ENCODE measurements around the gene JAK1. TPM values are rescaled to one million over a fixed set of nuclear protein-coding genes. Genes with fewer than 3 reads are reported as not detected.

The JAK1 gene
- total RNA-seq, 1 donor from 2014 or later = 80.7 TPM

DNA sequence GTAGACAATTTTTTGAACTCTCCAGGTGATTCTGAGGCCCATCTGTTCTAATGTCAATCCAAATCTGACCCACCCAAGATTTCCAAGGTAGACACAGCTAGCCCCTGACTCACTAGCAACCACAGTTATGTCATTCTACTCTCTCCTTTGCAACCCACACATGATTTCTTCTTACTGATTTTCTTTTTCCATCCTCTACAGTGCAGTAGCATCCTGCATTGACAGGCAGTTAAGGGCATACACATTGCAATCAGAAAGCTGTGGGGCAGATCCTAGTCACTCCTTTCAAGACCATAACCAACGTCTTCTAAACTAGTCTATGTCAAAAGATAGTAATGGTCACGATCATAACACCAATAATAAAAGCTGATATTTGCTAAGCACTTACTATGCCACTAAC, 54.2 kb downstream of the JAK1 start:
- H3K4me3 Mint-ChIP-seq (ENCODE audit: unreplicated experiment) = no peak overlapping the region
- H3K9ac ChIP-seq (ENCODE audit: low read length) = no peak overlapping the region
- FAIRE-seq = no peak
- no peak overlapping the region for H3K27ac Mint-ChIP-seq (ENCODE audit: unreplicated experiment)
- H4K20me1 ChIP-seq (ENCODE audit: insufficient read depth, low read length) = peaks cover 7% of the 10 kb centered on the region
- no peak overlapping the region for H3K27ac ChIP-seq (ENCODE audit: low read depth, low read length)
- no peak for DNase-seq (ENCODE audit: low read depth)
- peaks cover 29% of the 10 kb centered on the region for H3K4me1 ChIP-seq (ENCODE audit: insufficient read depth, low read length)
- H3K9me3 ChIP-seq (ENCODE audit: insufficient read depth, low read depth, low read length) = no peaks in the 10 kb centered on the region
- TF ChIP-seq CTCF (IDR thresholded peaks at IDR 0.05; ENCODE audit: insufficient read depth, low read depth, low read length) (no peak), EZH2 (IDR thresholded peaks at IDR 0.05; ENCODE audit: insufficient read depth, low read length) (no peak)
- no peaks in the 10 kb centered on the region for H3K36me3 ChIP-seq (ENCODE audit: insufficient read depth, low read length)
- H3K4me2 ChIP-seq (ENCODE audit: low read length) = no peak overlapping the region
- peaks cover 93% of the 10 kb centered on the region for H3K79me2 ChIP-seq (ENCODE audit: insufficient read depth, low read length)
- no peaks in the 10 kb centered on the region for H3K36me3 Mint-ChIP-seq (ENCODE audit: low read depth, unreplicated experiment)
- no peaks in the 10 kb centered on the region for H3K27me3 ChIP-seq (ENCODE audit: insufficient read depth, low read length)
- no peak overlapping the region for H2AFZ ChIP-seq (ENCODE audit: low read depth, low read length)
- H3K27me3 Mint-ChIP-seq (ENCODE audit: low read depth, unreplicated experiment) = no peaks in the 10 kb centered on the region
- H3K9me3 Mint-ChIP-seq (ENCODE audit: unreplicated experiment) = peaks cover 1% of the 10 kb centered on the region
- no peak overlapping the region for H3K4me3 ChIP-seq (ENCODE audit: insufficient read depth, low read depth, low read length)
- peaks cover 27% of the 10 kb centered on the region for H3K4me1 Mint-ChIP-seq (ENCODE audit: low read depth, unreplicated experiment)

GRCh38 chr1:64911326-64911725, 55.0 kb downstream of the JAK1 start:
- H4K20me1 ChIP-seq (ENCODE audit: insufficient read depth, low read length) = peaks cover 10% of the 10 kb centered on the region
- Mint-ChIP-seq H3K27ac (ENCODE audit: unreplicated experiment) (no peak overlapping the region), H3K36me3 (ENCODE audit: low read depth, unreplicated experiment) (no peaks in the 10 kb centered on the region), H3K4me3 (ENCODE audit: unreplicated experiment) (no peak overlapping the region), H3K4me1 (ENCODE audit: low read depth, unreplicated experiment) (peaks cover 23% of the 10 kb centered on the region), H3K9me3 (ENCODE audit: unreplicated experiment) (peaks cover 1% of the 10 kb centered on the region), H3K27me3 (ENCODE audit: low read depth, unreplicated experiment) (no peaks in the 10 kb centered on the region)
- H3K4me2 ChIP-seq (ENCODE audit: low read length) = no peak overlapping the region
- no peaks in the 10 kb centered on the region for H3K27me3 ChIP-seq (ENCODE audit: insufficient read depth, low read length)
- H3K9me3 ChIP-seq (ENCODE audit: insufficient read depth, low read depth, low read length) = no peaks in the 10 kb centered on the region
- peaks cover 20% of the 10 kb centered on the region for H3K4me1 ChIP-seq (ENCODE audit: insufficient read depth, low read length)
- TF ChIP-seq CTCF (IDR thresholded peaks at IDR 0.05; ENCODE audit: insufficient read depth, low read depth, low read length) (no peak), EZH2 (IDR thresholded peaks at IDR 0.05; ENCODE audit: insufficient read depth, low read length) (no peak)
- no peak overlapping the region for H2AFZ ChIP-seq (ENCODE audit: low read depth, low read length)
- FAIRE-seq (no peak), DNase-seq (ENCODE audit: low read depth) (no peak)
- H3K27ac ChIP-seq (ENCODE audit: low read depth, low read length) = no peak overlapping the region
- H3K9ac ChIP-seq (ENCODE audit: low read length) = no peak overlapping the region
- no peak overlapping the region for H3K4me3 ChIP-seq (ENCODE audit: insufficient read depth, low read depth, low read length)
- H3K79me2 ChIP-seq (ENCODE audit: insufficient read depth, low read length) = peaks cover 93% of the 10 kb centered on the region
- H3K36me3 ChIP-seq (ENCODE audit: insufficient read depth, low read length) = no peaks in the 10 kb centered on the region

GRCh38 chr1:64909031-64909430, 57.3 kb downstream of the JAK1 start:
- Histone ChIP-seq H3K36me3 (ENCODE audit: insufficient read depth, low read length) (no peaks in the 10 kb centered on the region), H3K9me3 (ENCODE audit: insufficient read depth, low read depth, low read length) (no peaks in the 10 kb centered on the region), H3K4me1 (ENCODE audit: insufficient read depth, low read length) (peaks cover 9% of the 10 kb centered on the region), H4K20me1 (ENCODE audit: insufficient read depth, low read length) (peaks cover 24% of the 10 kb centered on the region), H2AFZ (ENCODE audit: low read depth, low read length) (no peak overlapping the region), H3K79me2 (ENCODE audit: insufficient read depth, low read length) (peaks cover 93% of the 10 kb centered on the region), H3K4me2 (ENCODE audit: low read length) (no peak overlapping the region), H3K27me3 (ENCODE audit: insufficient read depth, low read length) (no peaks in the 10 kb centered on the region), H3K4me3 (ENCODE audit: insufficient read depth, low read depth, low read length) (no peak overlapping the region), H3K9ac (ENCODE audit: low read length) (no peak overlapping the region), H3K27ac (ENCODE audit: low read depth, low read length) (no peak overlapping the region)
- peaks cover 1% of the 10 kb centered on the region for H3K9me3 Mint-ChIP-seq (ENCODE audit: unreplicated experiment)
- TF ChIP-seq EZH2 (IDR thresholded peaks at IDR 0.05; ENCODE audit: insufficient read depth, low read length) (no peak), CTCF (IDR thresholded peaks at IDR 0.05; ENCODE audit: insufficient read depth, low read depth, low read length) (no peak)
- peaks cover 17% of the 10 kb centered on the region for H3K4me1 Mint-ChIP-seq (ENCODE audit: low read depth, unreplicated experiment)
- no peaks in the 10 kb centered on the region for H3K36me3 Mint-ChIP-seq (ENCODE audit: low read depth, unreplicated experiment)
- no peak overlapping the region for H3K4me3 Mint-ChIP-seq (ENCODE audit: unreplicated experiment)
- FAIRE-seq (no peak), DNase-seq (ENCODE audit: low read depth) (no peak)
- H3K27ac Mint-ChIP-seq (ENCODE audit: unreplicated experiment) = no peak overlapping the region
- H3K27me3 Mint-ChIP-seq (ENCODE audit: low read depth, unreplicated experiment) = no peaks in the 10 kb centered on the region
